Hematopoietic multipotent progenitor cell treated with erythropoietin and hydrocortisone succinate and interleukin-3 and kit ligand, for 4 days (in vitro differentiated cells): Measurements from ENCODE around the gene SBF2.

Source experiments
- DNase-seq: peaks from one replicate; pipeline ENCODE4 v3.0.0-alpha.2; 2015

SBF2 gene

GRCh38 chr11:9735236-9735635 is 558.8 kb downstream of the SBF2 start:
- no peak for DNase-seq

GRCh38 chr11:9733212-9733611 is 560.8 kb downstream of the SBF2 start:
- DNase-seq, result no peak

GRCh38 chr11:9732453-9732852 is 561.6 kb downstream of the SBF2 start:
- no peak for DNase-seq

GRCh38 chr11:9731256-9731655 is 562.8 kb downstream of the SBF2 start:
- DNase-seq, result no peak
